Stimulated activated CD8-positive, alpha-beta memory T cell treated with anti-CD3 and anti-CD28 coated beads, Interleukin-15, amount 100 ng/mL, for 4 hours (primary cell): Measurements from ENCODE around the gene ZNF57.
"Not testable (repeated sequence)": the region's sequence is repeated elsewhere in the genome, so short reads cannot be mapped to it uniquely, and the experiment has no call there.

Source experiments
- DNase-seq, 2 donors: peaks; one replicate each; pipeline ENCODE4 v3.0.0-alpha.2; 2020; ENCODE audit warnings: low read depth in 2 of 2

The ZNF57 gene

DNA sequence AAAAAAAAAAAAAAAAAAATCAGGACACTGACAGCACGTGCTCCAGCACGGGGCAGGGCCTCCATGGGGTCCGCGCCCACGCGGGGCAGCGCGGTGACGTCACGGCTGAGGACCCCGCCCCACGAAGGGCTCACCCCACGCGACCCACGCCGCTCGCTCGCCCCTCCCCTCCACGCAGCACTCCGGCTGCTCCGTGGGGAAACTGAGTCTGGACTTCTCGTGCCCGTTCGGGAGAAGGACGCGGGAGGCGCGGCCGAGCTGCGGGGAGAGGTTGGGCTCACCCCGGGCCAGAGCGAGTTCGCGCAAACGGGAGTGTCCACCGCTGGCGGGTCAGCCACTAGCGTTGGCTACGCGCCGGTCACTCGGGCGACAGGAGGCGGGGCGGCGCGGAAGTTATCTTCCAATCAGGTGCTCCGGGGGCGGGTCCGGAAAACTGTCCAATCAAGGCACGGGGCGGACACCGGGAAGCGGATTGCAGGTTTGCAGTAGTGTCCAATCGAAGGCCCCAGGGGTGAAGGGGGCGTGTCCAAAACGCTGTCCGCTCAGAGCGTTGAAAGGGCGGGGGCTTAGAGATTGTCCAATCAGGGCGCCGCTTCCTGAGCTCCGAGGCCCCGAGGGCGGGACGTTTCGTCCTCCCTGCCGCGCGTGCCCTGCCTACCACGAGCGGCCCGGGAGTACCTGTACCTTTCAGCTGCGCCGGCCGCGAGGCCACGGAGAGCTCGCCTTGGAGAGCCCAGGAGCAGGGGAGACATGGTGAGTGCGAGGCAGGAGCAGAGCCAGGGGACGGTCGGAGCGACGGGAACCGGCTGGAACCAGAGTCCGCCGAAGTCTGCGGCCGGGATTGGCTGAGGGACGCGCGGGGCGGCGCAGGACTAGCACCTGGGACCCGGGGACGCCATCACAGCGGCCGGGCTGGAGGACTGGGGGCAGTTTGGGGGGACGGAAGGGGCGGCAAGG is at the start of gene ZNF57:
Gene ZNF57 (plus strand): TSS at position 633 of the 957 bp plus-strand sequence. CDS start 118 bp downstream, at position 751.
- DNase-seq: peak; percentile 95 to 96

DNA sequence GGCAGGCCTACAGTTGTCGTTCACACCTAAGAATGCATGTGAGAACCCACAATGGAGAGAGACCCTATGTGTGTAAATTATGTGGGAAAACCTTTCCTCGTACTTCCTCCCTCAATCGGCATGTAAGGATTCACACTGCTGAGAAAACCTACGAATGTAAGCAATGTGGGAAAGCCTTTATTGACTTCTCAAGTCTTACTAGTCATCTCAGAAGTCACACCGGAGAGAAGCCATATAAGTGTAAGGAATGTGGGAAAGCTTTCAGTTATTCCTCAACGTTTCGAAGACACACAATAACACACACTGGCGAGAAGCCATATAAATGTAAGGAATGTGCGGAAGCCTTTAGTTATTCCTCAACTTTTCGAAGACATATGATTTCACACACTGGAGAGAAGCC is 48.1 kb upstream of the ZNF57 start:
- no peak for DNase-seq

DNA sequence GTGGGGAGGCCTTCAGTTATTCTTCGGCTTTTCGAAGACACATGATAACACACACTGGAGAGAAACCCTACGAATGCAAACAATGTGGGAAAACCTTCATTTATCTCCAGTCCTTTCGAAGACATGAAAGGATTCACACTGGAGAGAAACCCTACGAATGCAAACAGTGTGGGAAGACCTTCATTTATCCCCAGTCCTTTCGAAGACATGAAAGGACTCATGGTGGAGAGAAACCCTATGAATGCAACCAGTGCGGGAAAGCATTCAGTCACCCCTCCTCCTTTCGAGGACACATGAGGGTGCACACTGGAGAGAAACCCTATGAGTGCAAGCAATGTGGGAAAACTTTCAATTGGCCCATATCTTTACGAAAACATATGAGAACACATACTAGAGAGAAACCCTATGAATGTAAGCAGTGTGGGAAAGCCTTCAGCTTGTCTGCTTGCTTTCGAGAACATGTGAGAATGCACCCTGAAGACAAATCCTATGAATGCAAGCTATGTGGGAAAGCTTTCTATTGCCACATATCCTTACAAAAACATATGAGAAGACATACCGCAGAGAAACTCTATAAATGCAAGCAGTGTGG is 47.6 kb upstream of the ZNF57 start:
- DNase-seq: no peak

DNA sequence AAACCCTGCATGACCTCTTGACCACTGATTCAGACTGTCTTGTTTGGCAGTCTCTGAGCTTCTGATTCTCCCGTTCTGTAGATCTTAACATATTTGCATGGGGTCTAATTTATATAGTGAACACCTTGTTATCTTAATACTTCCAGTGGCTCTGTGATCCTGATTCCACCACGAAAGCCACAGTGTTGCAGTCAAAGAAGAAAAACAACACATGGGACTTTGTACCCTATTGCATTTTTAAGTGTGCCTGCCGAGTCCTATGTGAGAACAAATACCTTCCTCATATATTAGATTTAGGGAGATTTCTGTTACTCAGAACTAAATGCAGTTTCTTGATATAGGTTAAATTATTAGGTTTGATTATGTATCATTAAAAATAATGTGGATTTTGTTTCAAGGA is 45.9 kb upstream of the ZNF57 start:
- DNase-seq: no peak

DNA sequence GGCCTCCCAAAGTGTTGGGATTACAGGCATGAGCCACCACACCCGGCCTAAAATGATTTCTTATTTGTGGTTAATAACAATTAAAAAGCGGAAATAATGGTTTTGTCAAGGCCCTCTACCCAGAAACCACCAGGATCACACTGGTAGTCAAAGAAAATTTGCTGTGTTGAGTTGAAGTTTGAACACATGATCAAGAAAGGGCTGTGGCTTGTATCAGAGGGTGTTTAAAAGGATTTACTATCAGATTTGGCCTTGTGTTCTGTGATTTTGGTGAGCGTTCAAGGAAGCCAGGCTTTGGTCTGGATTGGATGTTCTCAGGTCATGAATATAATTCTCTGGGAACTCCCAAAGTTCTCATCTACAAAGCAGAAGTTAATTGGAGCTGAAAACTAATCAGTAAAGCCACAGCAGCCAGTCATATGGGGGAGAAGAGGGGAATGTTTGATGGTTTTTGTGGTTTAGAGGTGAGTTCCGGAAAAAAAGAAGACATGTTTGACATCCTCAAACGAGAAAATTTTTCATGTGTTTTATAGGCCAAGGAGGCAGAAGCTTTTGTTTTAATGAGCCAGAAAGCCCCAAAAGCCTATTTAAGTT is 44.2 kb upstream of the ZNF57 start:
- no peak for DNase-seq

DNA sequence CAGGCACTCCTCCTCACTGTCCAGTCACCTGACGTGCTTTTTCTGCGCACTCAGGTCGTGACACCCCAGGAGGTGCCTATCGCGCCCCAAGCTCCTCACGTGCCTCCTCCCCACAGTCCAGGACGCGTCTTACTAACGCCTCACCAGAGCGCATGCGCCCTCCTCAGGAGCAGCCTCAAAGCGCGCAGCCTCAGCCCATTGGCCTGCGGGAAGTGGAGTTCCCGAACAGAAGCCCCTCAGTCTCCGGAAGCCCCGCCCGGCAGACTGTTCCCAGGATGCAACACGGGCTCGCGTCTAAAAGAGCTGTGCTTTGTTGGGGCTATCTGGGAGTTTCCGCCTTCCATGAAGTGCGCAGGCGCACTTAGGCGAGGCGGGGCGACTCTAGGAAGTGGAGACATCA is 41.9 kb upstream of the ZNF57 start:
- DNase-seq: no peak

DNA sequence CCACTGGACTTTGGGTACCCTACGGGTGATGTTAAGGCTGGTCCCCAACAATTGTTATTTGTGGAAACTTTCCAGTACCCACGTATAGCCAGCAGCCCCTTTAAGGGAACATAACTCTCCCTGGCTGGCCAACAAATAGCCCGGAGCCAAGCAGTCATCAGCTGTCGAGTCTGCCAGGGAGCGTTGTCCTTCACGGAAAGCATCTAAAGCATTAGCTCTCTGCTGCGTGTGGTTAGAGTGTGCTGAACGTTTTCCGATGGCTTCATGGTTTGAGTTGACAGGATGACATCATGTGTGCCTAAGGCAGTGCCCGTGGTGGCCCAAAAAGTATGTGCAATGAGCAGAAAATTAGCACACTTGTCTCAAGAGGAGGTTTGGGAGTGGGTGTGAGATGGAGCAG is 36.9 kb upstream of the ZNF57 start:
- DNase-seq: no peak

DNA sequence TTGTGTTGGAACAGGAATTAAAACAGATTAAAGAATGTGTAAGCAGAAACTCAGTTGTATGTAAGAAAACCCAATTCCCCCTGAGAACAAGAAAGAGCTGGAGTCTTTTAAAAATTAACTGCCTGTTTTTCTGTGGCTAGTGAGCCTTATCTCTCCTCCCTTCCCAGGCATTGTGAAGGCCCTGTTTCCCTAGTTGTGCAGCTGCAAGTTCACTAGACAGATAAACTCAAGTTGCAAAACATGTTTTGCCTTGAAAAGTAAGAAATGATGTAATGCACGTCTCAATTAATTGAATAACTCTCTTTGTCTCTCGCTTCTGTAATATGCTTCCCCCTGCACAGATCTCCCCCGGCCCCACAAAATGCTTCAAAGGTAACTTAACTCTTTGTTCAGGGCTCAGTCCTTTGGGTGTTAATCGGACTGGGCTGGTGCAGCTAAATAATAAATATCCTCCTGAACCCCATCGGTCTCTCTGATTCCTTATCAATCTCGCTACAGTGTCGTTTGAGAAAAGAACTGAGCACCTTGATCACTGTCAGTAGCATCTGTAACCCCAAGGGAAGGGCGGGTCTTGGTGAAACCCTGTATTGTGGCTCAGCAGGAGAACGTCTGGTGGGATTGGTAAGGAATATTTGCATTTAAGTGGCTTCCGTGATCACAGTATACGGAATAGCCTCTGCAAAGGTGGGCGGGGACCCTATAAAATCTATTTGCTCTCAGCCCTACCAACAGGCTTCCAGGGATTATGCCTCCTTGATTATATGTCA is 35.2 kb upstream of the ZNF57 start:
- no peak for DNase-seq

DNA sequence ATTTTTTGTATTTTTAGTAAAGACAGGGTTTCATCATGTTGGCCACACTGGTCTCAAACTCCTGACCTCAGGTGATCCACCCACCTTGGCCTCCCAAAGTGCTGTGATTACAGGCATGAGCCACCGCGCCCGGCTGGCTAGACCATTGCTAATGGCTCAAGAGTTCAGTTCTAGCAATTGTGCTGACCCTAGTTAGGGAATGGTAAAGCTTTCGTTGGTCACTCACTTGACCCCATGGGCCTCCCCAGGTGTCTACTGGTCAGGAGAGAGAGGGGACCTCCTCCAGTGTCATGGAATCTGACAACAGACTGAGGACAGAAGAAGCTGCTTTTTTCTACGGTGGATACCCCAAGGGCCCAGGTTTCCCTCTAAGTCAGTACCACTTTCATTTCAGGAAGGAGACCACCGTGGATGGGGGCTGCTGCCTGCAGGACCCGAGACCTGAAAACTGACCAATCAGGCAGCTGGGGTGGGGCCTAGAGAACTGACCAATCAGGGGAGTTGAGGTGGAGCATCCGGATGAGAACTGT is 34.2 kb upstream of the ZNF57 start:
- no peak for DNase-seq

DNA sequence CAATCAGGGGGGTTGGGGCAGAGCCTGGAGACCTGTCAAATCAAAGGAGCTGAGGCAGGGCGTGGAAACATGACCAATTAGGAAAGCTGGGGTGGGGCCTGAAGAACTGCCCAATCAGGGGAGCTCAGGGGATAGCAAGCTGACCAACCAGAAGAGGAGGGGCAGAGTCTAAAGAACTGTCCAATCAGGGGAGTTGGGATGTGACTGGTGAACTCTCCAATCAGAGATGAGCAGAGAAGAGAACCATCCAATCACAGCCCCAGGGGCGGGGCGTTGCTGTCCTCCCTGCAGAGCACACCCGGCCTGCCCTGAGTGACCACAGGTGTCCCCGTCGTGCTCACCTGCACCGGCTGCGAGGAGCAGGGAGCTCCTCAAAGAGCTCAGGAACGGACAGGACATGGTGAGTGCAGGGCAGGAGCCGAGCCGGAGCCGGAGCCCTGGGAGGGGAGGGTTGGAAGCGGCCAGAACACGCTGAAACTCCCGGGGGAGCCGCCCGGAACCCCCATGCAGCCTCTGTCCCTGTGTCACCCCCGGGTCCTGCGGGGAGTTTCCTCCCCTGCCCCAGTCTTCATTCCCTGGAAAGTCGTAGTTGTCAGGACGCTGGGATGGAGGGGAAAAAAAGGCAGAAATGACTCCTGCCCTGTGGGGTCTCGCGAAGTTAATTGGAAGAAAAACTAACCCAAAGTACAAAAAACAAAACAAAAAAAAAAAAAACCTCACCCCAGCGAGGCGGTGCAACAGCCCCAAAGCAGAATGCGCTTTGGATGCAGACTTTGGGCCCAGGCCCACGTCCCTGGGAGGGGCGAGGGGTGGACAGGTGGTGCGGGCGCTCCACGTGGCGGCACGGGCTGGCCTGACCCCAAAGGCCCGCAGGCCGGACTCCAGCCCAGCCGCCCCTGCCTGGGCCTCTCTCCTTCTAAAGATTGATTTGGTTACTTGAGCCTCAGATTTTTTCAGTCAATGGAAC is 33.4 kb upstream of the ZNF57 start, which contains the start of gene ZNF556:
Gene ZNF556 (plus strand): TSS at position 311 of the 967 bp plus-strand sequence. CDS start 87 bp downstream, at position 398.
- DNase-seq: no peak

DNA sequence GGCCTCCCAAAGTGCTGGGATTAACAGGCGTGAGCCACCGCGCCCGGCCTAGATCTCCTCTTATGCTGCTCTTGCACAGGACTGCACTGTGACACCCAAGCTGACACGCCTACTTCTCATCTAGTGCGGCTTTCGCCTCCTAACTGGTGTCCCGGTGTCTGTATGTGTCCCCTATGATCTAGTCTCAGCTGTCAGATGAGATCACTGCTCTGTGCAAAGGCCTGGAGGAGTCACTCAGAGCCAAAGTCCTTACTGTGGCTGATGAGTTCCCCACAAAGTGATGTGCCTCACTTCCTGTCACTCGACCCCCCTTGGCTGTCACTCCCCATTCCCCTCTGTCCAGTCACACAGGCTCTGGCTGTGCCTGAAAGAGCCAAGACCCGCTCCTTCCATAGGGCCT is 31.1 kb upstream of the ZNF57 start:
- DNase-seq: no peak

DNA sequence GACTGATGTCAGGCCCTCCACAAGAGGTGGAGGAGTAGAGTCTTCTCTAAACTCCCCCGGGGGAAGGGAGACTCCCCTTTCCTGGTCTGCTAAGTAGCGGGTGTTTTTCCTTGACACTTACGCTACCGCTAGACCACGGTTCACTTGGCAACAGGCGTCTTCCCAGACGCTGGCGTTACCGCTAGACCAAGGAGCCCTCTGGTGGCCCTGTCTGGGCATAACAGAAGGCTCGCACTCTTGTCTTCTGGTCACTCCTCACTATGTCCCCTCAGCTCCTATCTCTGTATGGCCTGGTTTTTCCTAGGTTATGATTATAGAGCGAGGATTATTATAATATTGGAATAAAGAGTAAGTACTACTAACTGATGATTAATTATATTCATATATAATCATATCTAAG is 28.6 kb upstream of the ZNF57 start:
- DNase-seq: not testable (repeated sequence)

DNA sequence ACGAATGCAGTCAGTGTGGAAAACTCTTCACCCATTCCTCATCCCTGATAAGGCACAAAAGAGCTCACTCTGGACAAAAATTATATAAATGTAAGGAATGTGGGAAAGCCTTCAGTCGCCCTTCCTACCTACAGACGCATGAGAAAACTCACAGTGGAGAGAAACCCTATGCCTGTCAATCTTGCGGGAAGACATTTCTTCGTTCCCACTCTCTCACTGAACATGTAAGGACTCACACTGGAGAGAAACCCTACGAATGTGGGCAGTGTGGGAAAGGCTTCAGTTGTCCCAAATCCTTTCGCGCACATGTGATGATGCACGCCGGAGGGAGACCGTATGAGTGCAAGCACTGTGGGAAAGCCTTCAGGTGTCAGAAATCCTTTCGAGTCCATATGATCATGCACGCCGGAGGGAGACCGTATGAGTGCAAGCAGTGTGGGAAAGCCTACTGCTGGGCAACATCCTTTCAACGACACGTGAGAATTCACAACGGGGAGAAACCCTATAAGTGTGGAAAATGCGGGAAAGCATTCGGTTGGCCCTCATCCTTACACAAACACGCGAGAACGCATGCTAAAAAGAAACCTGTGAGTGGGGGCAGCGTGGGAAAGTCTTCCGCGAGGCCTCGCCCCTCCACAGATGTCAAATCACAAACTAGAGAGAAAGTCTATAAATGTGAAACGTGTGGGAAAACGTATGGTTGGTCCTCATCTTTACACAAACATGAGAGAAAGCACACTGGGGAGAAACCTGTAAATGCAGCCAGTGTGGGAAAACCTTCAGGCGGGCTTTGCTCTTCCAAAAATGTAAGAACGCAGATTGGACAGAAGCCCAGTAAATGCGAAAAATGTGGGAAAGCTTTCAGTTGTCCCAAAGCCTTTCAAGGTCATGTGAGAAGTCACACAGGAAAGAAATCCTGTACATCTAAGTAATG is 23.1 kb upstream of the ZNF57 start:
- no peak for DNase-seq

DNA sequence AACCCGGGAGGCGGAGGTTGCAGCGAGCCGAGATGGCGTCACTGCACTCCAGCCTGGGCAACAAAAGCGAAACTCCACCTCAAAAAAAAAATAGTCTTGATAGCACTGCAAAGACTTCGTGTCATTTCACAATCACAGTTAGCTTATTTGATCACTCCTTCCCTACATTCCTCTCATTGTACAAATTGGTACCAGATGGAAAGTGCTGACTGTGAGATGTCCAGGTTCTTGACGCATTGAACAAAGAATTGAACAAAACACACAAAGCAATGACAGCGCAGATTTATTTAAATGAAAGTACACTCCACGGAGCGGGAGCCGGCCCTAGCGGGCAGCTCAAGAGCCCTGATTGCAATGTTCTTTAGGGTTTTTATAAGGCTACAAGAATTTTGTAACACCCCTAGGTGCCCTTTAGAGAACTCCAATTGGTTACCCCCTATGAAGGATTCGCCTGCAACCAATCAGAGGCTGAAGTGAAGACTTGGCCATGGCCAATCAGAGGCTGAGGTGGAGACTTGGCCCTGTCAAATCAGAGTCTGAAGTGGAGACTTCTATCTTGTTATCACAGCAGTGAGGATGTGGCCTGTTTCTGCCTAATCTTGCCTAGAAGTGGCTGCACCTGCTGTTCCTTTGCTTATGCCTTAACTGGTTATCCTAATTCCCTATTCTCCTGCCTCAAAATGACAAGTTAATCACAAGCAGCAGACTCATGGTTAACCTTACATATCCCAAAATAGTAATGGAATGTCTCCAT is 16.9 kb upstream of the ZNF57 start:
- no peak for DNase-seq

DNA sequence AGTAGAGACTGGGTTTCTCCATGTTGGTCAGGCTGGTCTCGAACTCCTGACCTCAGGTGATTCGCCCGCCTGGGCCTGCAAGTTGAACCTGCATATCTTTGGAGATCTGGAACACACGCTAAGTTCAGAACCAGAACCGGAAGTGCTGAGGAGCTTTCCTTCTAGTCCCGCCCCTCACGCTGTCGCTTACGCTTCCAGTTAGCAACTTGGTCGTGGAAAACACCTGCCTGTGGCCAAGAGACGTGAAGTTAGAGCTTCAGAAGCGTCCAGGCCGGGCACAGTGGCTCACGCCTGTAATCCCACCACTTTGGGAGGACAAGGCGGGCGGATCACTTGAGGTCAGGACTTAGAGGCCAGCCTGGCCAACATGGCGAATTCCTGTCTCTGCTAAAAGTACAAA is 15.0 kb upstream of the ZNF57 start:
- no peak for DNase-seq

DNA sequence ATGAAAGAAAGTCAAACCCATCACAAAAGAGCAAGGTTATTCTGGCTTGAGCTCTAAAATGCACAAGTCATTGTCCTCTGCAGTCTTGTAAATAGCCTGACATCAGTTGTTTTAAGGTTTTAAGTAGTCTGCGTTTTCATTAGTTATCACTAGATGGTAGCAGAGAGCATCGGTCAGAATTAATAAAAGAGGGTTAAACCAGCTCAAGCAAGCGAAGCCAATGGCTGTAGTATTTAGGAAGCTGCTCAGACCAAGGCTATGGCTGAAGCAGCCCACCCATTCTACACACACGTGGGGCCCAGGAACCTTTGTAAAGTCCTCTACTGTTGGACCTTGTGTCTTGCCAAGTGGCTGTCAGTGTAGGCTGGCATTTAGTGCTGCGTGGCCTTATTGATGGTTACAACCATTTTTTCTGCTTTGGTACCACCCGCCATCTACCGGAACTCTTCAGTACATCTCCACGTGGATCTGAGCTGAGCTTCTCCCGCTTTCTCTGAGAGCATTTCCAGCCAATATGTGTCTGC is 13.3 kb upstream of the ZNF57 start:
- no peak for DNase-seq

DNA sequence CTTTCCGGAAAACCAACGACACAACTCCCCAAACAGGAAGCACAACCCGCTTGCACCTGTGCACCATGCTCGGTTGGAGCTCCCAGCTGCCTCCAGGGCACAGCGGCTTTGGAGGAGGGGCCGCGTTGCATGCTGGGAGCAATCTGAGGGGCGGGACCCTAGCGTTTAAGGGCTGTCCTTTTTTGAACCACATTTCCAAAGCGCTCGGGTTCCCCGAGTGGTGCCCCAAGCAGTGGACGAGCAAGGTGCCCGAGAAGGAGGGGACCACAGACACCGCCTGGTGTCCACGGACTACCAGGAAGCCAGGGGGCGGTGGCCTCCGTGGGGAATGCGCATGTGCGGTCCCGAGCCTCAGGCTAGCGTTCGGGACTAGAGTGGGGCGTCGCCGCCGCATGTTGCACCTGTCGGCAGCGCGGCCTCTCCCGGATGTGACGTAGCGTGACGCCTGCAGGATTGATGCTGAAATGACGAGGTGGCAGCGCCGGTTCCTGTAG is 11.9 kb upstream of the ZNF57 start:
- peak in 1 of 2 donors; percentile 47 for DNase-seq

DNA sequence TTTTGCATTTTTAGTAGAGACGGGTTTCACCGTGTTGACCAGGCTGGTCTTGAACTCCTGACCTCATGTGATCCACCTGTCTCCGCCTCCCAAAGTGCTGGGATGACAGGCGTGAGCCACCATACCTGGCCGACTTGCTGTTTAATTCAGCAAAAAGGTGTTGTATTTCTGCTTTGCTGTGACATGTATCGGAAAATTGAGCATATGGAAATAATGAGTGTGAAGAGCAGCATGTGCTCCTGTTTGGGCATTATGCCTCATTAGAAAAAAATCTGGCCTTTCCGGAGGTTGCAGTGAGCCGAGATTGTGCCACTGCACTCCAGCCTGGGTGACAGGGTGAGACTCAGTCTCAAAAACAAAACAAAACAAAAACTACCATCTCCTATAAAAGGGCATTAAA is 10.2 kb upstream of the ZNF57 start:
- DNase-seq: not testable (repeated sequence)
